Astrocyte of the cerebellum (primary cell): Measurements from ENCODE around the gene IGSF23.
"Not testable (repeated sequence)": the region's sequence is repeated elsewhere in the genome, so short reads cannot be mapped to it uniquely, and the experiment has no call there.

Experiments used
- DNase-seq: peaks from one replicate; pipeline ENCODE4 v3.0.0-alpha.2; 2011; ENCODE audit warnings: low read depth
- H3K4me3 ChIP-seq: 2 replicates; pipeline ENCODE4 v1.5.1; 2011; ENCODE audit warnings: mild to moderate bottlenecking, low read depth, low read length, moderate library complexity
- CTCF ChIP-seq: IDR thresholded peaks from 2 replicates; pipeline ENCODE4 v1.5.1; 2012; ENCODE audit warnings: low read length, low read depth, moderate library complexity, mild to moderate bottlenecking; ENCODE audit errors: missing control alignments
- in situ Hi-C: cut with HindIII; loops from 2 replicates; pipeline ENCODE4 v1.10.0; 2017; ENCODE audit warnings: low sequenced_read_pairs

IGSF23 gene

GRCh38 chr19:44593294-44593693 lies 20.1 kb upstream of the IGSF23 start:
- TF ChIP-seq CTCF, result no peak
- no peak overlapping the region for H3K4me3 ChIP-seq
- no peak for DNase-seq
- in situ Hi-C loops, result no loop called here

- in situ Hi-C loops, DNase-seq, H3K4me3 ChIP-seq: not testable (repeated sequence)
Measured at GRCh38 chr19:44593866-44594266, 19.5 kb upstream of the IGSF23 start.

DNA sequence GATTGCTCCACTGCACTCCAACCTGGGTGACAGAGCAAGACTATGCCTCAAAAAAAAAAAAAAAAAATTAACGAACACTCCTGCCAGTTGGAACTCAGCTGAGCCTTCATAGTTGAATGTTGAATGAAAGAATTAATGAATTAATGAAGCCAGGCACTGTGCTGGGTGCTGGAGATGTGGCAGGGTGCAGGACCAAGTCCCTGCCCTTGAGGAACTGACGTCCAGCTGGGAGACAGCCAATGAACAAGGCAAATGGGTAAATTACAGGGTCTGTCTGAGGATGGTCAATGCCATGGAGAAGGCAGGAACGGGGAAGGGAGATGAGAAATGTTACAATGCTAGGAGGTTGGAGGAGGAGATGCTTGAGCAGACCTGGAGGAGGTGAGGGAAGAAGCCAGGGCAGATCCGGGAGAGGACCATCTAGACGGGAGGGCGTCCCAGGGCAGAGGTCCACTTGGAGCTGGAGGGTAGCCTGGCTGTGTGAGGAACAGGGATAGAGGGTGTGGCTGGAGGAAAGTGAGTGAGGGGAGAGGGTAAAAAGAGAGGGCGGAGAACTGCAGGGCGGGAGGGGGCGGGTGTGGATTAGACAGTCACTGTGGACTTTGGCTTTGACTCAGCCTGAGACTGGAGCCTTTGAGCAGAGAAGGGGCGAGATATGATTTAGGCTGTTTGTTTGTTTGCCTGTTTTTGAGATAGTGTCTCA lies 16.8 kb upstream of the IGSF23 start:
- TF ChIP-seq CTCF, result no peak
- H3K4me3 ChIP-seq, result no peak overlapping the region
- in situ Hi-C loops, result no loop called here
- no peak for DNase-seq

- in situ Hi-C loops, result no loop called here
- no peak overlapping the region for H3K4me3 ChIP-seq
- no peak for DNase-seq
- no peak for TF ChIP-seq CTCF
Measured at GRCh38 chr19:44597131-44597491, 16.3 kb upstream of the IGSF23 start.

- H3K4me3 ChIP-seq, result no peak overlapping the region
- DNase-seq, result no peak
- in situ Hi-C loops, result no loop called here
- TF ChIP-seq CTCF, result no peak
Measured at GRCh38 chr19:44598355-44598754, 15.0 kb upstream of the IGSF23 start.

- no peak for TF ChIP-seq CTCF
- no peak for DNase-seq
- in situ Hi-C loops, result no loop called here
- no peak overlapping the region for H3K4me3 ChIP-seq
Measured at GRCh38 chr19:44598880-44599279, 14.5 kb upstream of the IGSF23 start.

- no peak for TF ChIP-seq CTCF
- DNase-seq, result no peak
- H3K4me3 ChIP-seq, result no peak overlapping the region
- in situ Hi-C loops, result no loop called here
Measured at GRCh38 chr19:44600466-44600865, 12.9 kb upstream of the IGSF23 start.
